Stimulated activated naive CD8-positive, alpha-beta T cell treated with anti-CD3 and anti-CD28 coated beads, Interleukin-15, Interleukin-2, amounts not matched to agents 100 U/mL and 50 U/mL, for 24 hours (primary cell): ENCODE data around the gene ZRANB2.

Source experiments
- ATAC-seq: fragments of 150-1000 bp; cut with Tn5 transposase; one replicate; pipeline ENCODE4 v1.10.0; 2021
- DNase-seq: peaks from one replicate; pipeline ENCODE4 v3.0.0; 2021

ZRANB2 gene

DNA sequence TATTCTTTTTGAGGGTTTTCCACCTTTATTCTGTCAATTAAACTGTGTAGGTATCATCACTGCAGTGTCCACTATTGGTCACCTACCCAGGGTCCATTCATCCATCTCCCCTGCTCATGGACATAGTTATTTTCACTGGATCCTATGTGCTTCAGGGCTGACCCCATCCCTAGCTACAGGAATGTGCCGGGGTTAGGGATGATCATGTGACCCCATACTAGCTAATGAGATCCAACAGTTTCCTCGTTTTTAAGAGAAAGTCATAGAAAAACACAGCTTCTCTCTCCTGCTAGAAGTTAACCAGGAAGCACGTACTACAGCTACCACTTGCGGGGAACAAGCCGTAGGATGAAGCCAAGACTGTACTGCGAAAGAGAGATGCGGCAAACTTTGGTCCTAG is 52.8 kb downstream of the ZRANB2 start:
- DNase-seq, result no peak
- no peak for ATAC-seq

GRCh38 chr1:71026093-71026492 is 54.7 kb downstream of the ZRANB2 start:
- DNase-seq (no peak), ATAC-seq (no peak)

DNA sequence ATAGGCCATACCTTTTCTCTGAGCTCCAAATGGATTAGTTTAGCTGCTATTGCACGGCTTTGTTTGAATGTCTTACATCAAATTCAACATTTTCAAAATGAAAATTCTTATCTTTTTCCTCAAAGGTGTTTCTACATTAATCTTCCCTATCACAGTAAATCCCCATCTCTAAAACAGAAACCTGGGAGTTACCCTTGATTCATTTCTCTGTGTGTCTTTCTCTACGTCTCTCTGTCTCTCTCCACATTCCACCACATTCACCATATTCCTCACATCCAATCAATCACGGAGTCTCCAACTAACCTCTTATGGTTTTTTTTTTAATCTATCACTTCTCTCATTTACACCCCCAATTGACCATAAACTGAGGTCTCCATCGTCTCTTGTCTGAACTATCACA is 57.3 kb downstream of the ZRANB2 start:
- no peak for DNase-seq
- no peak for ATAC-seq

- DNase-seq (no peak), ATAC-seq (no peak)
Measured at GRCh38 chr1:71019233-71019969, 61.4 kb downstream of the ZRANB2 start.

DNA sequence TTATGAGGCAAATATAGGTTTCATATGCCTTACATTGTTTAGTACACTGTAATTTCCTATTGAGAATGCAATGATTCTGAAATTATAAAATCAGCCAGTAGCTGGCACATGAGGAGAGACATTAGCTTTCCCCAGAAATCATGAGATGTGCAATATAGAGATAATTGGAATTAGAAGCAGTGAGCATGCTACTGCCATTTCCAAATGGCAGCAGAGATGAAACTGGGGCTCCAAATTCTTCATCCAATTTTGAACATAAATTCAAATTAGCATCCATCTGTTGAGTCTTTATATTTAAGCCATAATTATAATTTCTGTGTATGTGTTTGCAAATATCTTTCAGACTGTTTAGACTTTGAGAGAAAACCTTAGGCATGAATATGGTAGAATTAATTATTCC is 62.0 kb downstream of the ZRANB2 start:
- no peak for DNase-seq
- no peak for ATAC-seq

DNA sequence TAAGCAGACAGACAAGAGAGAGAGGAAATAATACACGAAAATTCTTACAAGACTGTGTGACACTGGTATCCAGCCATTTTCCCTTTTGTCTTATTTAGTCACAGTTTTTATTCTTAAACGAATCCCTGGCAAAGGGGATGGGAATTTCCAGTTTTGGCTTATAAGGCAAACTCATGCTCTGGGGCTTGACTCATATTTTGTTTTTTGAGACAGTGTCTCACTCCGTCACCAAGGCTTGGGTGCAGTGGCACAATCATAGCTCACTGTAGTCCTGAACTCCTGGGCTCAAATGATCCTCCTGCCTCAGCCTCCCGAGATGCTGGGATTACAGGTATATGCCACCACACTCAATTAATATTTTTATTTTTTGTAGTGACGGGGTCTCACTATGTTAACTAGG is 65.1 kb downstream of the ZRANB2 start:
- ATAC-seq (no peak), DNase-seq (no peak)

DNA sequence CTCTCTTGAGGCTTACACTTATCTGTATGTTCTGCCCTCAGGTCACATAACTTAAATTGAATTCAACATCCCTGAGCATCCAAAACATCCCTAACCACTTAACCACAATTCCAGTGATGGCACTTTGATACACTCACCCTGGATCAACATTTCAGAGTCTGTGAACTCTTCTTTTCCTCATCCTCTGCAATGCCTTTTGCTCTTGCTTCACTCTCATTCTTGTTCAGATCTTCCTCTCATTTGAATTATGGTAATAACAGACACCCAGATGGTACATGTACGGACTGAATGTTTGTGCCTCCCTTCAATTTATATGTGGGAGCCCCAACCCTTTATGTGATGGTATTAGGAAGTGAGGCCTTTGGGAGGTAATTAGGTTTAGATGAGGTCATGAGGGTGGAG is 66.7 kb downstream of the ZRANB2 start:
- DNase-seq (no peak), ATAC-seq (no peak)
